ENCODE measurements around the gene TALDO1. TPM values are rescaled to one million over a fixed set of nuclear protein-coding genes. Genes with fewer than 3 reads are reported as not detected.

The TALDO1 gene
- total and polyA plus RNA-seq, 2 donors (not counting 3 experiments of a cell fraction or from before 2014, with no cell fraction given), result 211 to 294 TPM

GRCh38 chr11:707817-708420, 39.3 kb upstream of the TALDO1 start:
- no peak overlapping the region for H3K27ac ChIP-seq (ENCODE audit: insufficient read depth, low read depth, low read length)
- ChIA-PET POLR2A (interaction anchor here (0.6 kb wide), 1 partner anchor 23 kb away, joined by 3 read pairs; no protein-coding TSS in a partner anchor), CTCF (no interaction called here)
- no peaks in the 10 kb centered on the region for H3K36me3 ChIP-seq (ENCODE audit: control insufficient read depth in 2 of 2, extremely low read depth in 1 of 2, insufficient read depth in 2 of 2, low read length in 2 of 2)
- intact Hi-C loops (cut with micrococcal nuclease) (no loop called here), dilution Hi-C loops (cut with MboI; ENCODE audit: extremely low pct_ligation_motif_present, low sequenced_read_pairs) (no loop called here)
- peaks cover 5% of the 10 kb centered on the region for H3K4me1 ChIP-seq (ENCODE audit: control insufficient read depth, extremely low read depth, insufficient read depth, low read length)
- no peak overlapping the region for H3K9ac ChIP-seq (replicated peaks; ENCODE audit: extremely low read depth, insufficient read depth, low read length)
- no peak overlapping the region for H3K4me3 ChIP-seq (replicated peaks in 1 of 3; ENCODE audit: insufficient read depth in 1 of 3, low read depth in 1 of 3, low read length in 3 of 3)
- no peak overlapping the region for H3K4me2 ChIP-seq (ENCODE audit: insufficient read depth, low read length)
- H3K27me3 ChIP-seq (ENCODE audit: control insufficient read depth in 2 of 2, insufficient read depth in 2 of 2, low read length in 2 of 2), result no peaks in the 10 kb centered on the region
- no peaks in the 10 kb centered on the region for H3K79me2 ChIP-seq (ENCODE audit: control insufficient read depth, insufficient read depth, low read length)
- H2AFZ ChIP-seq (ENCODE audit: low read depth, low read length), result no peak overlapping the region
- TF ChIP-seq MAX (IDR thresholded peaks at IDR 0.05; ENCODE audit: insufficient read depth, insufficient read length) (no peak), JUN (IDR thresholded peaks at IDR 0.05; ENCODE audit: borderline replicate concordance, insufficient read depth, insufficient read length, low read depth) (no peak), GATA2 (IDR thresholded peaks at IDR 0.05; ENCODE audit: insufficient read depth, insufficient read length, low read depth, low read length) (no peak), POLR2AphosphoS5 (IDR thresholded peaks at IDR 0.05; ENCODE audit: insufficient read depth, low read depth, low read length) (no peak), CTCF (IDR thresholded peaks at IDR 0.05; ENCODE audit: extremely low read depth in 1 of 2, insufficient read depth in 1 of 2, low read depth in 1 of 2, low read length in 2 of 2) (no peak), POLR2A (IDR thresholded peaks at IDR 0.05; ENCODE audit: low read depth, low read length) (no peak), FOS (IDR thresholded peaks at IDR 0.05; ENCODE audit: borderline replicate concordance, insufficient read depth, low read length) (no peak)
- no TSS peak for BruUV-seq (replicated peaks)
- no peaks in the 10 kb centered on the region for H3K9me3 ChIP-seq (replicated peaks; ENCODE audit: control insufficient read depth, insufficient read depth, low read length)
- no peak for FAIRE-seq
- no peaks in the 10 kb centered on the region for H4K20me1 ChIP-seq (replicated peaks; ENCODE audit: control insufficient read depth, extremely low read depth, insufficient read depth, low read length)
- DNase-seq (ENCODE audit: low read depth, low spot score), result no peak
- H3K9me1 ChIP-seq (replicated peaks; ENCODE audit: control insufficient read depth, extremely low read depth, insufficient read depth, low read length), result no peaks in the 10 kb centered on the region

Measured in endothelial cell of umbilical vein (primary cell).